ENCODE results near the gene CALCOCO1.
"Not testable (repeated sequence)": the region's sequence is repeated elsewhere in the genome, so short reads cannot be mapped to it uniquely, and the experiment has no call there.

The CALCOCO1 gene

GRCh38 chr12:53765891-53766290, 38.6 kb upstream of the CALCOCO1 start:
- TF ChIP-seq CTCF (IDR thresholded peaks at IDR 0.05; ENCODE audit: borderline replicate concordance, insufficient read depth, low read depth, low read length), result no peak
- no peak overlapping the region for H3K4me3 ChIP-seq (ENCODE audit: low read depth, low read length)

- TF ChIP-seq CTCF (IDR thresholded peaks at IDR 0.05; ENCODE audit: borderline replicate concordance, insufficient read depth, low read depth, low read length), result no peak
- no peak overlapping the region for H3K4me3 ChIP-seq (ENCODE audit: low read depth, low read length)
These were observed 37.4 kb upstream of the CALCOCO1 start for GRCh38 chr12:53764615-53765014.

GRCh38 chr12:53762793-53763192, 35.5 kb upstream of the CALCOCO1 start:
- not testable (repeated sequence) for H3K4me3 ChIP-seq (ENCODE audit: low read depth, low read length)

GRCh38 chr12:53761306-53761705, 34.1 kb upstream of the CALCOCO1 start:
- no peak for TF ChIP-seq CTCF (IDR thresholded peaks at IDR 0.05; ENCODE audit: borderline replicate concordance, insufficient read depth, low read depth, low read length)
- H3K4me3 ChIP-seq (ENCODE audit: low read depth, low read length), result no peak overlapping the region

- H3K4me3 ChIP-seq (ENCODE audit: low read depth, low read length), result no peak overlapping the region
- TF ChIP-seq CTCF (IDR thresholded peaks at IDR 0.05; ENCODE audit: borderline replicate concordance, insufficient read depth, low read depth, low read length), result no peak
These were observed 32.0 kb upstream of the CALCOCO1 start for GRCh38 chr12:53759261-53759660.

GRCh38 chr12:53758730-53759103, 31.5 kb upstream of the CALCOCO1 start:
- TF ChIP-seq CTCF (IDR thresholded peaks at IDR 0.05; ENCODE audit: borderline replicate concordance, insufficient read depth, low read depth, low read length), result no peak
- no peak overlapping the region for H3K4me3 ChIP-seq (ENCODE audit: low read depth, low read length)

- no peak for TF ChIP-seq CTCF (IDR thresholded peaks at IDR 0.05; ENCODE audit: borderline replicate concordance, insufficient read depth, low read depth, low read length)
These were observed 31.0 kb upstream of the CALCOCO1 start for GRCh38 chr12:53758081-53758729.

More at GRCh38 chr12:53758081-53758729, 31.0 kb upstream of the CALCOCO1 start:
- H3K4me3 ChIP-seq (ENCODE audit: low read depth, low read length), result no peak overlapping the region

Data from GM12875 (cell line).